ENCODE results near the gene PAPOLB.

GRCh38 chr7:4819560-4820404, 42.0 kb downstream of the PAPOLB start:
- TF ChIP-seq ARNT (IDR thresholded peaks at IDR 0.05): no peak
- TF ChIP-seq SP1 (IDR thresholded peaks at IDR 0.05): no peak
- no peak for TF ChIP-seq TARDBP (IDR thresholded peaks at IDR 0.05)
- no peak for TF ChIP-seq ELF4 (IDR thresholded peaks at IDR 0.05)
- TF ChIP-seq CTBP1 (IDR thresholded peaks at IDR 0.05; ENCODE audit: borderline replicate concordance): no peak
- TF ChIP-seq FOXA1 (IDR thresholded peaks at IDR 0.05): no peak
- no peak for TF ChIP-seq L3MBTL2 (conservative IDR thresholded peaks at IDR 0.05)
- no peak for TF ChIP-seq PKNOX1 (IDR thresholded peaks at IDR 0.05)
- no peak for TF ChIP-seq BHLHE40 (IDR thresholded peaks at IDR 0.05; ENCODE audit: borderline replicate concordance)
